ENCODE results near the gene VCL.

VCL gene

GRCh38 chr10:74104996-74105395 lies 107.1 kb downstream of the VCL start:
- no peak overlapping the region for H3K9ac ChIP-seq (ENCODE audit: low read length)
- H3K27ac ChIP-seq (ENCODE audit: low read depth, low read length): no peak overlapping the region
- H3K27me3 ChIP-seq (ENCODE audit: low read length): no peaks in the 10 kb centered on the region
- 0 out of 2 replicates have a peak, but pooled peaks cover 4% of the 10 kb centered on the region for H3F3A ChIP-seq (ENCODE audit: insufficient read depth)
- TF ChIP-seq, protein P1, sequence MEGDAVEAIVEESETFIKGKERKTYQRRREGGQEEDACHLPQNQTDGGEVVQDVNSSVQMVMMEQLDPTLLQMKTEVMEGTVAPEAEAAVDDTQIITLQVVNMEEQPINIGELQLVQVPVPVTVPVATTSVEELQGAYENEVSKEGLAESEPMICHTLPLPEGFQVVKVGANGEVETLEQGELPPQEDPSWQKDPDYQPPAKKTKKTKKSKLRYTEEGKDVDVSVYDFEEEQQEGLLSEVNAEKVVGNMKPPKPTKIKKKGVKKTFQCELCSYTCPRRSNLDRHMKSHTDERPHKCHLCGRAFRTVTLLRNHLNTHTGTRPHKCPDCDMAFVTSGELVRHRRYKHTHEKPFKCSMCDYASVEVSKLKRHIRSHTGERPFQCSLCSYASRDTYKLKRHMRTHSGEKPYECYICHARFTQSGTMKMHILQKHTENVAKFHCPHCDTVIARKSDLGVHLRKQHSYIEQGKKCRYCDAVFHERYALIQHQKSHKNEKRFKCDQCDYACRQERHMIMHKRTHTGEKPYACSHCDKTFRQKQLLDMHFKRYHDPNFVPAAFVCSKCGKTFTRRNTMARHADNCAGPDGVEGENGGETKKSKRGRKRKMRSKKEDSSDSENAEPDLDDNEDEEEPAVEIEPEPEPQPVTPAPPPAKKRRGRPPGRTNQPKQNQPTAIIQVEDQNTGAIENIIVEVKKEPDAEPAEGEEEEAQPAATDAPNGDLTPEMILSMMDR (IDR thresholded peaks at IDR 0.05; ENCODE audit: insufficient read depth, low read length, poor library complexity, severe bottlenecking): no peak
- no peak for TF ChIP-seq EZH2phosphoT487 (conservative IDR thresholded peaks at IDR 0.05; ENCODE audit: low read length)
- H3K9me3 ChIP-seq (ENCODE audit: insufficient read depth, low read length): no peaks in the 10 kb centered on the region
- no peak overlapping the region for H3K4me3 ChIP-seq (ENCODE audit: insufficient read depth, low read length, poor library complexity, severe bottlenecking)
- H2AFZ ChIP-seq (ENCODE audit: low read depth, low read length, severe bottlenecking): no peak overlapping the region
- no peak overlapping the region for H3K4me2 ChIP-seq (ENCODE audit: low read depth, low read length, poor library complexity, severe bottlenecking)
- H4K20me1 ChIP-seq (ENCODE audit: low read depth, low read length): no peaks in the 10 kb centered on the region
- no peaks in the 10 kb centered on the region for H3K79me2 ChIP-seq (ENCODE audit: insufficient read depth, low read length)
- no peaks in the 10 kb centered on the region for H3K9me2 ChIP-seq (replicated peaks; ENCODE audit: insufficient read depth, low read length)
- peaks cover 14% of the 10 kb centered on the region; the same call in 1 of the 2 replicates for H3K36me3 ChIP-seq (ENCODE audit: low read length)

GRCh38 chr10:74107391-74107790 lies 109.5 kb downstream of the VCL start:
- no peak overlapping the region for H2AFZ ChIP-seq (ENCODE audit: low read depth, low read length, severe bottlenecking)
- no peak overlapping the region for H3K4me3 ChIP-seq (ENCODE audit: insufficient read depth, low read length, poor library complexity, severe bottlenecking)
- H3K9me3 ChIP-seq (ENCODE audit: insufficient read depth, low read length): no peaks in the 10 kb centered on the region
- no peaks in the 10 kb centered on the region for H3K9me2 ChIP-seq (replicated peaks; ENCODE audit: insufficient read depth, low read length)
- H3K9ac ChIP-seq (ENCODE audit: low read length): no peak overlapping the region
- no peak for TF ChIP-seq EZH2phosphoT487 (conservative IDR thresholded peaks at IDR 0.05; ENCODE audit: low read length)
- TF ChIP-seq, protein P1 (IDR thresholded peaks at IDR 0.05; ENCODE audit: insufficient read depth, low read length, poor library complexity, severe bottlenecking): no peak
- peaks cover 15% of the 10 kb centered on the region; the same call in 1 of the 2 replicates for H3K36me3 ChIP-seq (ENCODE audit: low read length)
- no peak overlapping the region for H3K4me2 ChIP-seq (ENCODE audit: low read depth, low read length, poor library complexity, severe bottlenecking)
- 0 out of 2 replicates have a peak, but pooled peaks cover 4% of the 10 kb centered on the region for H3F3A ChIP-seq (ENCODE audit: insufficient read depth)
- H3K79me2 ChIP-seq (ENCODE audit: insufficient read depth, low read length): no peaks in the 10 kb centered on the region
- no peaks in the 10 kb centered on the region for H4K20me1 ChIP-seq (ENCODE audit: low read depth, low read length)
- H3K27me3 ChIP-seq (ENCODE audit: low read length): no peaks in the 10 kb centered on the region
- no peak overlapping the region for H3K27ac ChIP-seq (ENCODE audit: low read depth, low read length)

GRCh38 chr10:74109452-74109851 lies 111.5 kb downstream of the VCL start:
- Histone ChIP-seq H3K36me3 (ENCODE audit: low read length) (peaks cover 11% of the 10 kb centered on the region; the same call in 1 of the 2 replicates), H3K9me2 (replicated peaks; ENCODE audit: insufficient read depth, low read length) (no peaks in the 10 kb centered on the region), H3K27me3 (ENCODE audit: low read length) (no peaks in the 10 kb centered on the region), H2AFZ (ENCODE audit: low read depth, low read length, severe bottlenecking) (no peak overlapping the region), H4K20me1 (ENCODE audit: low read depth, low read length) (no peaks in the 10 kb centered on the region), H3K4me2 (ENCODE audit: low read depth, low read length, poor library complexity, severe bottlenecking) (no peak overlapping the region), H3K4me3 (ENCODE audit: insufficient read depth, low read length, poor library complexity, severe bottlenecking) (no peak overlapping the region), H3K9me3 (ENCODE audit: insufficient read depth, low read length) (no peaks in the 10 kb centered on the region), H3K27ac (ENCODE audit: low read depth, low read length) (no peak overlapping the region), H3K79me2 (ENCODE audit: insufficient read depth, low read length) (no peaks in the 10 kb centered on the region), H3K9ac (ENCODE audit: low read length) (no peak overlapping the region), H3F3A (ENCODE audit: insufficient read depth) (no peaks in the 10 kb centered on the region)
- TF ChIP-seq, protein P1 (IDR thresholded peaks at IDR 0.05; ENCODE audit: insufficient read depth, low read length, poor library complexity, severe bottlenecking): no peak
- no peak for TF ChIP-seq EZH2phosphoT487 (conservative IDR thresholded peaks at IDR 0.05; ENCODE audit: low read length)
